Mesothelial cell of epicardium (in vitro differentiated cells): Measurements from ENCODE around the gene LIMK2. TPM values are rescaled to one million over a fixed set of nuclear protein-coding genes. Genes with fewer than 3 reads are reported as not detected.
A peak's percentile ranks its signal among the peaks of the same experiment; 100 is the strongest.

ENCODE experiments used
- DNase-seq, 2 experiments: peaks; one replicate each; pipeline ENCODE4 v3.0.0; 2021; ENCODE audit warnings: low spot score in 2 of 2; ENCODE audit not compliant: unreplicated experiment in 2 of 2
- H3K27ac Mint-ChIP-seq: 2 replicates; pipeline ENCODE4 v1.8.0; 2021; ENCODE audit warnings: mixed read lengths
- H3K27me3 Mint-ChIP-seq: 2 replicates; pipeline ENCODE4 v1.8.0; 2021; ENCODE audit warnings: low read depth, mixed read lengths
- H3K36me3 Mint-ChIP-seq: 2 replicates; pipeline ENCODE4 v1.8.0; 2021; ENCODE audit warnings: mixed read lengths
- H3K4me1 Mint-ChIP-seq: 2 replicates; pipeline ENCODE4 v1.8.0; 2021; ENCODE audit warnings: mixed read lengths
- H3K4me3 Mint-ChIP-seq: 2 replicates; pipeline ENCODE4 v1.8.0; 2021; ENCODE audit warnings: mild to moderate bottlenecking, moderate library complexity, mixed read lengths
- H3K9me3 Mint-ChIP-seq: 2 replicates; pipeline ENCODE4 v1.8.0; 2021; ENCODE audit warnings: mixed read lengths
- CTCF ChIP-seq: fragments of 200-600 bp; sonication (generic); IDR thresholded peaks from one replicate; pipeline ENCODE4 v1.5.0; 2021; ENCODE audit warnings: antibody characterized with exemption; ENCODE audit not compliant: unreplicated experiment
- total RNA-seq: library from RNA; stranded (reverse); gene quantifications from 3 replicates; pipeline ENCODE4 v1.2.1, GENCODE V29; 2021

Gene LIMK2
- total RNA-seq, 1 donor from 2014 or later = 121 TPM

- Mint-ChIP-seq H3K4me3 (no peak overlapping the region), H3K4me1 (peaks cover 8% of the 10 kb centered on the region), H3K27ac (no peak overlapping the region), H3K9me3 (no peaks in the 10 kb centered on the region), H3K36me3 (peaks cover 21% of the 10 kb centered on the region), H3K27me3 (no peaks in the 10 kb centered on the region)
- DNase-seq = no peak
- no peak for TF ChIP-seq CTCF
These were observed 64.5 kb downstream of the LIMK2 start for GRCh38 chr22:31276426-31277167.

GRCh38 chr22:31277741-31278140 is 65.6 kb downstream of the LIMK2 start:
- DNase-seq = no peak
- TF ChIP-seq CTCF = no peak
- Mint-ChIP-seq H3K27ac (no peak overlapping the region), H3K4me3 (no peak overlapping the region), H3K27me3 (no peaks in the 10 kb centered on the region), H3K36me3 (peaks cover 16% of the 10 kb centered on the region), H3K9me3 (no peaks in the 10 kb centered on the region), H3K4me1 (peaks cover 8% of the 10 kb centered on the region)

GRCh38 chr22:31278151-31278621 is 66.1 kb downstream of the LIMK2 start:
- Mint-ChIP-seq H3K27me3 (no peaks in the 10 kb centered on the region), H3K4me3 (no peak overlapping the region), H3K36me3 (peaks cover 15% of the 10 kb centered on the region), H3K27ac (no peak overlapping the region), H3K4me1 (peaks cover 8% of the 10 kb centered on the region), H3K9me3 (no peaks in the 10 kb centered on the region)
- TF ChIP-seq CTCF = no peak
- no peak for DNase-seq

- peak overlapping the region; percentile 41 for H3K27ac Mint-ChIP-seq
- no peak overlapping the region for H3K4me3 Mint-ChIP-seq
- H3K36me3 Mint-ChIP-seq = peaks cover 11% of the 10 kb centered on the region
- no peak for DNase-seq
- H3K4me1 Mint-ChIP-seq = peaks cover 8% of the 10 kb centered on the region
- H3K27me3 Mint-ChIP-seq = no peaks in the 10 kb centered on the region
- TF ChIP-seq CTCF = no peak
- H3K9me3 Mint-ChIP-seq = no peaks in the 10 kb centered on the region
These were observed 66.7 kb downstream of the LIMK2 start for GRCh38 chr22:31278626-31279326.

- Mint-ChIP-seq H3K27me3 (no peaks in the 10 kb centered on the region), H3K36me3 (peaks cover 7% of the 10 kb centered on the region), H3K9me3 (no peaks in the 10 kb centered on the region), H3K4me1 (peaks cover 8% of the 10 kb centered on the region), H3K27ac (no peak overlapping the region), H3K4me3 (no peak overlapping the region)
- no peak for TF ChIP-seq CTCF
- DNase-seq = no peak
These were observed 67.2 kb downstream of the LIMK2 start for GRCh38 chr22:31279327-31279669.
